ENCODE results near the gene KATNBL1.

The KATNBL1 gene, protein sequence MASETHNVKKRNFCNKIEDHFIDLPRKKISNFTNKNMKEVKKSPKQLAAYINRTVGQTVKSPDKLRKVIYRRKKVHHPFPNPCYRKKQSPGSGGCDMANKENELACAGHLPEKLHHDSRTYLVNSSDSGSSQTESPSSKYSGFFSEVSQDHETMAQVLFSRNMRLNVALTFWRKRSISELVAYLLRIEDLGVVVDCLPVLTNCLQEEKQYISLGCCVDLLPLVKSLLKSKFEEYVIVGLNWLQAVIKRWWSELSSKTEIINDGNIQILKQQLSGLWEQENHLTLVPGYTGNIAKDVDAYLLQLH

DNA sequence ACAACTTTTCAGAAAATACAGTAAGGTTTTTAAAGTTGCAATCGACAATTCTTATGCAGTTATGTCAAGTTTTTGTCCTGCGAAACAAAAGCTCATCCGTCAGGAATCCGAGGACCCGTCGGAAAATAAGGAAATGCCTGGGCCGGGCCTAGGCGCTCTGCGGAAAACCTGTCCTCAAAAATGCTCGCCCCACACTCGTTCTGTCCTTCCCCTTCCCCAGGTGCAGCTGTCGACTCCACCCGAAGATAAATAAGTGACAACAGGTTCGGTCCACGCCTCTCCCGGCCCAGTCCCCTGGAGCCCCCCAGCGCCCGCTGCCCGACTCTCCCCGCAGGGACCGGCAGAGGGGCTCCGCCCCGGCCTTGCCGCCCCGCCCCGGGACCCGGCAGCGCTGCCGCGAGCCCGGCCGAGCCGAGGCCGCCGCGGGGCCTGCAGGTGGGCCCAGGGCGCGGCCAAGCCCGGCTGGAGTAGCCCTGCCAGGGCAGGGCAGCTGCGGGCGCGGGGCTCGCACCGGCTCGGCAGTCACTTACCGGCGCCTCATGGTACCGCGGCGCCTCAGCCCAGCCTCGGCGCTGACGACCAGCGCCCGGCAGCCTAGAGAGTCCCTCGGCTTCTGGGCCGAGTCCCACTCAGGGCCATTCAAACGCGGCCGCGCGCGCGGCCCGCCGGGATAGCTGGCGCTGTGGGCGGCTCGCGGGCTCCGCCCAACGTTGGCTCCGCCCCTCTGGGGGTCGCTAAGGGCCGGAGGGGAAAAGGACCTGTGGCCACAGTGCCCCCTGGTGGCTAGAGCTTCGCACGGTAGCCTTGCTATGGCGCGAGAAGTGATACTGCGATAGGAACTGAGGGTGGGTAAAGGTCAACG lies at the start of gene KATNBL1:
KATNBL1 (minus strand) TSS at position 676 of the 862 bp plus-strand sequence. CDS start 46,420 bp downstream, outside the sequence.
- peak; percentile 97 for DNase-seq

DNA sequence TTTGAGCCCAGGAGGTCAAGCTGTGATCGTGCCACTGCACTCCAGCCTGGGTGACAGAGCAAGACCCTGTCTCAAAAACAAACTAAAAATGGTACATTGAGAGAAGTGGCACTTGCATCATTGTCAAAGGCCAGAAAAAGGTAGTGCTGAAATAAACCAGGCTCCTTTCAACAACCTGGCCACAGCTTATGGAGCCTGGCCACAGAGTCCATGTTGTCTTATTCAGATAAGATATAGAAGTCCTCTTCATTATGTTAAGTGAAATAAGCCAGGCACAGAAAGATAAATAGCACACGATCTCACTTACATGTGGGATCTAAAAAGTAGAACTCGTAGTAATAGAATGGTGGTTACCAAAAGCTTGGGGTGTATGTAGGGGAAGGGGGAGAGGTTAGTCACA lies 49.7 kb upstream of the KATNBL1 start:
- DNase-seq: no peak

DNA sequence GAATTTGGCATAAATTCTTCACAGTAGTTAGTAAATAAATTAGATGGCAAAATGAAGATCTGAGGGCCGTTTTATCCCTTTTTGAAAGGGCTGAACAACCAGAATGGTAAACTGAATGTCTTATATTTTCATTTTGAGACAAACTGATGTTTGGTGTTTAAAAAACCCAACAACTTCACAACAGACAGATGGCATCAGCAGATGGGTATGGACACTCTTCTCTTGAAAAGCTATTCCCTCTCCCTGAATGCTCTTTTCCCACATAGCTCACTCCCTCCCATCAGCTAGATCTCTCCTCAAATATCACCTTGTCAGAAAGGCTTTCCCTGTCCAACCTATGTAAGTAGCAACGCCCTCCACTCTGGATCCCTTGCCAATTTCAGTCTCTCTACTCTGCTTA lies 48.3 kb upstream of the KATNBL1 start:
- no peak for DNase-seq

DNA sequence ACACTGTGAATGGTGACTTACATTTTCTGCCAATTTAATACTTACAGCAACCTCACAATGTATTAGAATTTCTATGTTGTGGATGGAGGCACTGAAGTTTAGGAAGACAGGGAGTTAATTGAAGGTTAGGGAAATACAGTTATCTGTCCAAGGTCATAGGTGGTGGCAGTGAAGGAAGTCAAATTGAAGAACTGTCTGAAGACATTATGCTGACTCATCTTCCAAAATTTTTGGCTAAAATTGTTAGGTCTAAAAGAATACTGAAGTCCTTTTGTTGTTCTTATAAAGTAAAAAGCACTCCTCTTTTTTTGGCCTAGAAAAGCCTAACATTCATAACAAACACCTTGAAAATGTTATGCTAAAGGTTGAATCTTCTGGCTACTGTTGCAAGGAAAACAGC lies 42.6 kb upstream of the KATNBL1 start:
- no peak for DNase-seq

DNA sequence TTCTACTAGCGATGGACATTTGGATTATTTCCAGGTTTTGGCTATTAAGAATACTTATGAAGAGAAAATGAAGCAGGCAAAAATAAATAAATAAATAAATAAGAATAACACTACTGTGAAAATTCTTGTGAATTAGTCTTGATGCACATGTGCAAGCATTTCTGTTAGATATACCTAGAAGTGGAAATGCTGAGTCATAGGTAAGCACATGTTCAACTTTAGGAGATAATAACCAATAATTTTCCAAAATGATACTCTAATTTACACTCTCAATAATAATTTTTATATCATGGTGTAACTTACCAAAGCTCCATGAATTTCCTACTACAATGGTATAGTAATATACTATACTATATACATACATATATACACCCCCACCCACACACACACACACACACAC lies 38.3 kb upstream of the KATNBL1 start:
- DNase-seq: no peak

DNA sequence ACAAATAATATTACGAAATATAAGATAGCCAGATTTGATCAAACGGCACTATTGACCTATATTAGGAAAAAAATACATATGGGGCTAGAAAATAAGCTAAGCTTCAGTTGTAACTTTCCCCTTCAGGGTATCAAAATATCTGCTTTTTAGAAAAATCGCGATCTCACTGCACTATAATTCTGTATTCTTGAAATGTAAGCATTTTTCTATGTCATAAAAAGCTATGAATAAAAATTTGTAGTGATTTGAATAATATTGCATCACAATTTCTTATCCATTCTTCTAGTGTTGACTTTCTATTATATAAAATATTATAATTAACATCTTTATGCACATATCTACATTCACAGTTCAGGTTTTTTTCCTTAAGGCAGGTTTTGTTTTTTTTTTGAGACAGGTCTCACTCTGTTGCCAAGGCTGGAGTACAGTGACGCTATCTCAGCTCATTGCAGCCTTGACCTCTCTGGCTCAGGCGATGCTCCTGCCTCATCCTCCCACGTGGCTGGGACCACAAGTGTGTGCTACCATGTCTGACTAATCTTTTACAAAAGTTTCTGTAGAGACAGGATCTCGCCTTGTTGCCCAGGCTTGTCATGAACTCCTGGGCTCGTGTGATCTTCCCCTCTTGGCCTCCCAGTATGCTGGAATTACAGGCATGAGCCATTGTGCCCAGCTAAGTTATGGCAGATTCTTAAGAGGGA lies 36.5 kb upstream of the KATNBL1 start:
- DNase-seq: no peak

DNA sequence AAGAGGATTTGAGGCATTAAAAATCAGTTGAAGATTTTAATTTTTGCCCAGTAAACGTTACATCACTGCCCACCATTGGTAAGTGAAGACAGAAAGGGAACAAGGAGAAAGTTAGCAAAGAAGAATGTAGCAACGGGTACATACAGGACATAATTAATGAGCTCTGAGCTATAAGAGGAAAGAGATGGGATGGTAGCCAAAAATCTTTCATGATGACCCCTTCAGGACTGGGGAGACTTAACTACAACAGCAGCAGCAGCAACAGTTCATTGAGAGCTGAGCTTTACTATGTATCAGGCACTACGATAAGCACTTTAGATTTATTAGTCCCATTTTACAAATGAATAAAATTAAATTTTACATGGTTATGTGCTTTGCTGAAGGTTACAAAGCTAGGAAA lies 33.3 kb upstream of the KATNBL1 start:
- no peak for DNase-seq

DNA sequence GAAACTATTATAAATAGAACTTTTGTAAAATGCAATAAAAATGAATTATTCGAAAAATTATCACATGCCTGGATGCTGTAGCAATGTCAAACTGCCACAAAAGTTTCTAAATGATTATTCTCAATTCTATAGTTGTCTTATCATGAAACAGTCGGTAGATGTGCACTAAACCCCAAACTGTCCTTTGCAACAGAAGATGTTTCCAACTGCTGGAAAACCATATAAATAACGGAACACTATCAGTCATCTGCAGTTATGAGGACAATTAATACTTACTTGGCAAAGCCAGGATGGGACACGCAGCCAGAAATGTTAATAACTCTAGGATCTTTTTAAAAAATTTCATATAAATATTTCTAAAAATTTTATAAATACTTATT lies 32.4 kb upstream of the KATNBL1 start:
- no peak for DNase-seq

DNA sequence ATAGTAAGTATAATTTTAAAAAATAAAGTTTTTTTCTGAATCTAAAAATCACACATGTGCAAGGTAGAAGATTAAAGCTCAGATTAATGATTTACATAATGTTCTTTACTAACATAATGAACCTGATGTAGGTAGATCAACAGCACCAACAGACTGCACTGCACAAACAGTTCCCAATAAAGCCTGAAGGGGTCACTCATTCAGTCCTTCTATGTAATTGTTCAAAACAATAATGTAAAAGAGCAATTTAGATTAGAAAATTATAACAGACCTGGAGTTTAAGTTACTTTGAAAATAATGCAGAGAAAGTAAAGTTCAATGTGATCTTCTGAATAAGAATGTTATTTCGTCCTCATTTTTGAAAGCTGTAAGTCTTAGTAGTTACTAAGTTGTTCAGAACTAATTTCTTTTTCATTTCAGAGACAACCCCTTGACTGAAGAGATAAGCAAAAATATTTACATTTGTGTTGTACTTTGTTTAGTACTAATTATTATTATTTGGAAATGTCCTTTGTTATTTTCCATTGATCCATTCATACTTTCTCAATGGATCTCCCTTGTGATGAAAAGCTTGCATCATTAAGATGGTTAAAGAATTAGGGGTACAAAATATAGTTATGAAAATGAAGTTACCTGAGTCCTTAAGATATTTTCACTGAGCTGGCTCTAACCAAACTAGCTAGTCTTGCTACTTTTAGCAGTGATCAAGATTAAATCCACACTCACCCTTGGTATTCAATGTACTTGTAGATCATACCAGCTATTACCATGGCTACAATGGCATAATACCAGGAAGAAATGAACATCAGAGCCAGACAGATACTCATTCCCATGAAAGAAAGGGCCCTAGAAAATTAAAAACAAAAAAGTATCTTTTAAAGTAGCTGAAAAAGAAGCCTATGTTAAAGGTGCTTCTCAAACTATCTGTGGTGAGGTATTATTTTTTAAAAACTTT lies 31.8 kb upstream of the KATNBL1 start:
- DNase-seq: no peak

DNA sequence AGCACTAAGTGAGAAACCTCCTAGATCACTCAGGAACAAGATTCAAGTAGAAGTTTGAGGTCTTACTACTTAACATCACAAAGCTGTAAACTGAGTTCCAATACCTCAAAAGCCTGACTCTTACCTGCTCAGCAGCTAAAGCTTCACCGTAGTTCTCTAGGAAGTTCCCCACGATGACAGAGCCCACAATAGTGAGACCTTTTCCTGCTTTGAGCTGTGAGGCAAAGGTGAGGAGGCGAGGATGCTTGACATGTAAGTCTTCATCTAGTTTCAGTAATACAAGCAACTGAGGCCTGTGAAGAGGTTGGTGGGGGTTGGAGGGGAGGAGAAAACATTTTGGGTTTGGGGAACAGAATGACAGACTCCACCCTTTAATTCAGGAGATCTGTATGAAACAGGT lies 30.6 kb upstream of the KATNBL1 start:
- no peak for DNase-seq

DNA sequence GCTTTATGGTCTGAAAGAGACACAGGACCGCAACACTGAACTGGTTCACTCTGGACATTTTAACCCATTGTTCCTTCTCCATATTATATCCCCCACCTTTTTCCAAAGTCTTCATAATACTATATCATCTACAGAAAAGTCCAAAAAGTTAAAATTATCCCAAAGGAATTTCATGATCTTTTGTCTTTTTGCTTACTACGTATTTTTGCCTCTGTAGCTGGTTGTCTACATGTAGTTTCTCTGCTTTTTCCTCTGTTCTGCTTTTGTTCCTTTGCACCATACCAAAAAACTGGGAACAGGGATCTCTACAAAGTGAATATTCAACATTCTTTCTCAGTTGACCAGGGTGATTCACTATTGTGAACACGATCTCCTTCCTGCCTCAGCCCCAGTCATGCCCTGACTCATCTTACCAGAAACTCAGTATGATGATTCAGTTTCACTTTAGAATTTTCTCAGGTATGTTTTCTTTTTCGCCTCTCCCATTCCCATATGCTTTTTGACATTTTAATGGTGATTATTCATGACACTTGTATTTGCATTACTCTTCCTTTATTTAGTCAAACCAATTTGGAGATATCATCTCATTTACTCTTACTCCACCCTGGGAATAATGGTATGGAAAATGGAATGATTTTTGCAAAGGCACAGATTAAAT lies 29.4 kb upstream of the KATNBL1 start:
- DNase-seq: peak; percentile 58

DNA sequence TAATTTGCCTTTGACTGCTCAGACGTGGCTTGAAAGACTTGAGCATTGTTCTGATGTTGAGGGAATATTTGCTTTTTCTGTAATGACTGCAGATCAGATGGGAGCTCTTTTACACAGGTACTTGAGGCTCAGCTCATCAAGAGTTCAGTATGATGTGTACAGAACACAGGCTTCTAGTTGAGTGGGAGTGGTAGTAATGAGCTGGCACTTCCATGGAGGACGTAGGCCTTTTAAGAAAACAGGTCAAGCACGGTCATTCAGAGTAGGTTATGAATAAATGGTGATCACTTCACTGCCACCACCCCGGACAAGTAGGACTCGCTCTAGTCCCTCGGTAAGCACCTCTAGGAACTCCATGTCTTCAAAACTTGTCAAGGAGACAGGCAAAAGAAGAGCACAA lies 23.7 kb upstream of the KATNBL1 start:
- DNase-seq: no peak

DNA sequence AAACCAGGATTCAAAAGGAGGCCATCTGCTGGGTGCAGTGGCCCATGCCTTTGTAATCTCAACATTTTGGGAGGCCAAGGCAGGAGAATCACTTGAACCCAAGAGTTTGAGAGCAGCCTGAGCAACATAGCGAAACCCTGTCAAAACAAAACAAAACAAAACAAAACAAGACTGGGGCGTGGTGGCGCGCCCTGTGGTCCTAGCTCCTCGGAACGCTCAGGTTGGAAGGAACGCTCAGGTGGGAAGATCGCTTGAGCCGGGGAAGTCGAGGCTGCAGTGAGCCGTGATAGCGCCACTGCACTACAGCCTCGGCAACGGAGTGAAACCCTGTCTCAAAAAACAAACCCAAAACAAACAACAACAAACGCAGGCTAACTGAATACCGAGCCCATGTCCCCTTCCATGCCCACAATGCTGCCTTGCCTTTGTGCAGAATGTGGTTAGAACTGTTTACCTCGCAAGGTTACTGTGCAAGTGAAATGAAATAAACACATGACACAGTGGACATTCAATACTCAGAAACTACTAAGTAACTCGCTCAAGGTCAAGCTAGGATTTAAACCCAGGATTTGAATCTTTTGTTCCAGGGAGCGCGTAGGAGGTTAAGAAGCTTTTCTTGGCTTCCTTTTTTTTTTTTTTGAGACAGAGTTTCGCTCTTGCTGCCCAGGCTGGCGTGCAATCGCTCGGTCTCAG lies 14.2 kb upstream of the KATNBL1 start:
- no peak for DNase-seq

DNA sequence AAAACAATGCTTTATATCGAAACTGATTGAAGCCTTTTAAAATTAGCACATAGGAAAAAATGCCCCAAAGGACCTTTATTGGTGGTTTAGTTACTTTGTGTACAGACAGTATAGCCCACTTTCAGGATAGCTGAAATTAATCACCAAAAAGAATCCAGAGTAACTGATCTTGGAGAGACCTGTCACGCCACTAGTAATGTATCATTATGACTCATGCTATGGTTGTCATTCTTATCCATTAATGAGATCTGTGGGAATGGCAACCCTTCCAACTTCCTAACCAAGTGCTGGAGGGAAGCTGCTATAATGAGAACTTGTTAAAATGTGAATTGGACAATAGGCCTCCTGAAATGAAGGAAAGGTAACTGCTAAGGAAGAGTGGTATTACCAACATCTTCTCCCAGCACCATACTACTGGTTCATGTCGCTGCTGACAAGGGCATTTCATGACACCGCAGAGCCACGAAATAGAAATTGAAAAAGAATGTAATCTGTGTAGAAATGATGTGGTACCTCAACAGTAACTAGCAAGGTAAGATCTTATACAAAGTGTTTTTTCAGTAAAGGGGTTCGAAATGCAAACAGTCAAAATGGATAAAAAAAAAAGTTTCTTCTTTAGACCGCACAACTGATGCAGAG lies 7.8 kb upstream of the KATNBL1 start:
- no peak for DNase-seq

DNA sequence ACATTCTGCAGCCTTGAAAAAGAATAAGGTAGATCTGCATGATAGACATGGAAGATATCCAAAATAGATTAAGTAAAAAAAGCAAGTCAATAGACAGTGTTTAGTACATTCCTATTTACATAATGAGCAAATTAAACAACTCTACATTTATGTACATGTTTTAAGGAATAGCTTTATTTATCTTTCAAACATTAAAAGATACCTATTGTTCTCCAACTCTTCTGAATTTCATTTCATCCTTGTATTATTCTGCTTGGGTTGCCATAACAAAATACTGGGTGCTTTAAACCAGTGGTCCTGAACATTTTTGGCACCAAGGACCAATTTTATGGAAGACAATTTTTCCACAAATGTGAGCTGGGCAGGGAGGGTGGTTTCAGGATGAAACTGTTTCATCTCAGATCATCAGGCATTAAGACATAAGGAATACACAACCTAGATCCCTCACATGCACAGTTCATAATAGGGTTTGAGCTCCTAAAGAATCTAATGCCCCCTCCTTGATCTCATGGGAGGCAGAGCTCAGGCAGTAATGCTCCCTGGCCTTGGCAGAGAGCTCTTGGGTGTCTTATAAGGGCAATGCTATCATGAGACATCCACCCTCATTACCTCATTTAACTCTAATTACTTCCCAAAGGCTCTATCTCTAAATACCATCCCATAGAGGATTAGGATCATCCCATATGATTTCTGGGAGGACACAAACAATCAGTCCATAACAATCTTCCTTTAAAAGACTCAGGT lies 6.8 kb upstream of the KATNBL1 start:
- no peak for DNase-seq

DNA sequence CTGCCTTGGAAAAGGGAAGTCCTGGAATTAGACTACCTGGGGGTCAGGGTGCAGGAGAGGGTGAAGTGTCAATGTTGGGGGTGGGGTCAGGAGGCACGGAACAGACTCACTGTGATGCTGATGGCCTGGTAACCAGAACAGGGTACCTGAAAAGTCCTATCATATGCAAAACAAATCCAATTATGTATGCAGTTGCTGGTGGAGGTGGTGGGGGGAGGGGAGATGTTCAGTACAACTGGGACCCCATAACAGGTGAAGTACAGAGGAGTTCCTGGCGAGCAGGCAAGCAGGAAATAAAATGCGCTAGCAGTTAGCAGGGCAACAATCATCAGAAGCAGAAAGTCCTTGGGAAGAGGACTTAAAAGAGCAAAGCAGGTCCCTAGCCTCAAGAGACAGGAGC lies 4.2 kb upstream of the KATNBL1 start:
- no peak for DNase-seq

DNA sequence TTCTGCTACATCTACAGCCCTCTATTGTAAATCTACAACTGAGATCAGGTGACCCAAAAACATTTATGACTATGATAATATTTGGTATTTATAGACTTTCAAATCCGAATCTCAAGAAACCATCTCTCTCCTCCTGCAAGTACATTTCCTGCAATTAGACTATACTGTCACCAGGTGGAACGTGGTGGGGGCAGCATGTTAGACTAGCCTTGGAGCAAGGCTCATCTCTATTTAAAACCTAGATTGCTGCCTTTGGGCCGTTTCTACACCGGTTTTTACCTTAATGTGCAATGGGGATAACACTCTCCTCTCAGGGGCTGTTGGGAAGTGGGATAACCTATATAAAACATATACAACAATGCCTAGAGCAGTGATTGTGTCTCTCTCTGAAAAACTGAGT lies 3.8 kb upstream of the KATNBL1 start:
- no peak for DNase-seq

DNA sequence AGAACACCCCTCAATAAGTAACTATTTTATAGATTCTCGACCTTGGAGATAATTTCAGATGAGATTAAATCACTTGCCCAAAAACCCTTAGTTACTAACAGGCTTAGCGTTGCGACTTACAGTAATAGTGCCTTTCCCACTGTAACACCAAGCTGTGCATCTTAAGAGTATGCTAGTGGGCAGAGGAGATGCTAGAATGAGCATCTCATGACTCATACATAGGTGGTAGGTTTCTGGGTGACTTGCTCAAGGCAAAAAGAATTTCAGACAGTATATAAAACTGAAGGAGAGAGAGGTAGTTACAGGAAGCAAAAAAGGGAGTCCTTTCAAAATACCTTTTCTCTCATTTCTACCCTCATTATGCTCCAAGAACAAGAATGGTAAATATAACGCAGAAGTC lies 3.9 kb downstream of the KATNBL1 start:
- DNase-seq: no peak

DNA sequence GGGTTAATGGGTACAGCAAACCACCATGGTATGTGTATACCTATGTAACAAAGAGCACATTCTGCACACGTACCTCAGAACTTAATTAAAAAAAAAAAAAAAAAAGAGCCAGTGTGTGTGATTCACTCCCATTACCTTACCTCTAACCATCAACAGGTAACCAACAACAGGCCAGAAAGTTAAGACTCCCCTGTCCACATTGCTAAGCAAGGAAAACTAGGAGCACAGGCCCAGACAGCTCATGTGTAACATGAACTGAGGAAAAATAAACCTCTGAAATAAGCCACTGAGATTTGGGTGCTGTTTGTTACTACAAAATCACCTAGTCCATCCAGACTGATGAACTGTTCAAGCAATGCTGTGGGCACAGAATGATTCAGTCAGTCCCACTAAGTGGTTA lies 6.0 kb downstream of the KATNBL1 start:
- no peak for DNase-seq

DNA sequence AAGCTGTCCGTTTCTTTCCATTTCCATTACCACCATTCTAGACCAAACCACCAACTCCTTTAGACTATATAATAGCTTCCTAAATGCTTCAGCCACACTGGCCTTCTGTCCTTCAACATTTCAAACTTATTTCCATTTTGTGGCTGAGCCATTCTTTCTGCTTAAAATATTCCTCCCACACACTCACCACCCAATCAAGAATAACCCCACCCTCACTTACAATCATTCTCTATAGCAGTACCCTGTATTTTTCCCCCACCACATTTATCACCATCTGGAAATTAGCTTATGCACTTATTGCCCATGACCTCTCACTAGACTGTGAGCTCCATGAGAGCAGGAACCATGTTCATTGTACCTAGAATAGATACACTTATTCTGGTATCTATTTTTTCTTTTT lies 6.6 kb downstream of the KATNBL1 start:
- no peak for DNase-seq
